NCI-H82 treated with DMSO at 0.1 percent for 48 hours (cell line): ENCODE data around the gene SELENOW.
"Not testable (repeated sequence)": the region's sequence is repeated elsewhere in the genome, so short reads cannot be mapped to it uniquely, and the experiment has no call there.

Experiments used
- DNase-seq: peaks from one replicate; lab custom pipeline; 2025; ENCODE audit not compliant: unreplicated experiment; lab: John Stamatoyannopoulos, UW

SELENOW gene

DNA sequence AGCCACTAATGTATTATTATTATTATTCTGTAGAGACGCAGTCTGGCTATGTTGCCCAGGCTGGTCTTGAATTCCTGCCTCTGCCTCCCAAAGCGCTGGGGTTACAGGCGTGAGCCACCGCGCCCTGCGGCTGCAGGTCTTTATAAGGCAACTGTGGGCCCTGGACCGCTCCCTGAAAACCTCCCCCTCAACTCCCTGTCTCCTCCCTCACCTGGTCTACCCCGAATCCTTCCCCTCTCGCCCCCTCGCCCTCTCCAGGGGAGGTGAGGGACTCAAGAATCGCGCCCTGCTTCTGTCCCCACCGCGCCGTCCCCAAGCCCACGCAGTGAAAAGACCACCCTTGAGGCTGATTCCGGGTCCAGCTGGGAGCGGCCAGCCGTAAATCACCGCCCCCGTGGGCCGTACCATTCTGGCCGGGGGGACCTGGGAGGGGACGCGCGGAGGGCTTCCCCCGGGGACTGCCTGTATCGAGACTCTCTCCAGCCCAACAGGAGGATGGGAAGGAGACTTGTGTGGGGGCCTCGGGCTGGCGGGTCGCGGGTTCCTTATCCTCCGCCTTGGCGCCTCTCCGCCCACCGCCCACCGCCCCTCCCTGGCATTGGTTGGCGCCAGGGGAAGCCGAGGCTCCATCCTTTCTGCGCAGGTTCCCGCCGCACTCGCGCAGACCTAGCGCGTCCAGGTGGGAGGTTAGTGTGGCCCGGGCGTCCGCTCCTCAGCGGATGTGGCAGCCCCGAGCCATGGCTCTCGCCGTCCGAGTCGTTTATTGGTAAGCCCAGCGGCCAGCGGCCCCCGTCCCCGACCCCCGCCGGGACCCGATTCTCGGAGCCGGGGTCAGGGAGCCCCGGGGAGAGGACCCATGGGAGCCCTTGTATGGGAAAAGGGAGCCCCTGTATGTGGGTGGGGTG, at the start of gene SELENOW:
Gene SELENOW, plus strand, starts transcription at position 655 of the 905 bp plus-strand sequence. Its CDS starts 83 bp downstream, at position 738.
- DNase-seq = peak; percentile 55

DNA sequence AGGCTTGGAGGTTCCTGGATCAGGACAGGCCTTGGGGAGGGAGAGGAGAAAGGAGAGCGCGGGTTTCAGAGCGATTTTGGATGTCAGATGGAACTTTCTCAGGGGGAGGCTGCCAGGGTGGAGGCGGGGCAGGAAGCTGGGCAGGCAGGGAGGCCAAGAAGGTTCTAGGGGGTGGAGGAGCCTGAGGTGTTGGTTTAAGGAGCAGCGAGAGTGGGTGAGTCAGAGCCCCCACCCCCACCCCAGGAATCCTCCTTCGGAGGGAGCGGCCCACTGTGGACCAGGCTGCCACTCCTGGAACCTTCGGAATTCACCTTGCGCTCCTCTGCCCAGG, 49.1 kb upstream of the SELENOW start:
- DNase-seq = no peak

DNA sequence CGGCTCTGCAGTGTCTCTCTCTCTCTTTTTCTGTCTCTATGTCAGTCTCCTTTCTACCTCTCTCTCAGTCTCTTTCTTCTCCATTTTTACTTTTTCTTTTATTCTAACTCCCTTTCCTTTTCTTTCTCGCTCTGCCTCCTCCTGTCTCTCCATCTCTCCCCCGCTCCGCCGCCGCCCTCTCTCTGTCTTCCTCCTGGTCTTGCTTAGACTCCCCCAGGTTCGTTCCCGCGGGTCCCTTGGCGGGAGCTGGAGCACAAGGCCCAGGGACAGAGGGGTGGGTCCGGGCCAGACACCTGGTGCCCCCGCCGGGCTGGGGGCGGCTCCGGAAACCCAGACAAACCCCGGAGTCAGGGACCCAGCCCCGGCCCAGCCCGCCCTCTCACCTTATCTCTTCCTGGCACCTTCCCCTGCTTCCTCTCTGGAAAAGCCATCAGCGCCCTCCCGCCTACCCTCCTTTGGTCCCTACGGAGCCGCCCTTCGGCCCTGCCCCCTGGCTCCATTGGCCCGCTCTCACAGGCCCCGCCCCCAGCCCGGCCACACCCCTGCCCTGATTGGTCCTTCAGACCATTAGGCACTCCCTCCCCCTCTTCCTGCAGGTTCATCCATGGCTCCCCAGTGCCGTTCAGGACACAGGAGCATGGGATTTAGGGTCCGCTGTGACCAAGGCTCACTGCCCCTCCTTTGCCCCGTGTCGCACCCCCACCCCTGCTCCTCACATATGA, 48.5 kb upstream of the SELENOW start:
- peak; percentile 36 for DNase-seq

DNA sequence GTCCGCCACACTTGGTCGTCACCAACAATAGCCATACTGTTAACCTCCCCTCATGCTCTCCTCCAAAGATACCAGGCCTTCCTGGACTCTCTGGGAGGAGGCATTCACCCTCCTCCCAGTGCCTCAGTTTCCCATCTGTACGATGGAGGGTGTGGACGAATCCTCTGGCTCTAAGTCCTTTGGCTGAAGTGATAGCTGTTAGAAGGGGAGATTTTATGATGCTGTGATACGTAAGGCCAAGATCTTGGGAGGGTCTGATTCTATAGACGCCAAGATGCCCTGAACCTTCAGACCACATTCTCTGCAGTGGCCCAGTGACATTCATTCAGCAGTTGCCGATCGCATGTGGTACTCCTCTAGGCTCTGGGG, 48.0 kb upstream of the SELENOW start:
- DNase-seq = no peak

DNA sequence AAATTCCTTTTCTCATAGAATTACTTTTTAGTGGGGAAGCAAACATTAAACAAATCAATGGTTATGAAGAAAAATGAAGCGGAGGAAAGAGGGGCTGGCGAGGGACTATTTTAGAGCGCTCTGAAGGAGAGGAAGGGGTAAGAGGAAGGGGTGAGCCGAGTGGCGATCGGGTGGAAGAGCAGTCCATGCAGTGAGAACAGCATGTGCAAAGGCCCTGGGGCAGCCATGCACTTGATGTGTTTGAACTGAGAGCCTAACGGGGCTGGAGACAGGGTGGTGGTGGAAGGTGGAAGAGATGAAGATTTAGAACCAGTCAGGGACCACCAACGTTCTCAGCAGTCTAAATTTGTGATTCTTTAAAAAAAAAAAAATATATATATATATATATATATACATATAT, 47.6 kb upstream of the SELENOW start:
- DNase-seq = no peak

DNA sequence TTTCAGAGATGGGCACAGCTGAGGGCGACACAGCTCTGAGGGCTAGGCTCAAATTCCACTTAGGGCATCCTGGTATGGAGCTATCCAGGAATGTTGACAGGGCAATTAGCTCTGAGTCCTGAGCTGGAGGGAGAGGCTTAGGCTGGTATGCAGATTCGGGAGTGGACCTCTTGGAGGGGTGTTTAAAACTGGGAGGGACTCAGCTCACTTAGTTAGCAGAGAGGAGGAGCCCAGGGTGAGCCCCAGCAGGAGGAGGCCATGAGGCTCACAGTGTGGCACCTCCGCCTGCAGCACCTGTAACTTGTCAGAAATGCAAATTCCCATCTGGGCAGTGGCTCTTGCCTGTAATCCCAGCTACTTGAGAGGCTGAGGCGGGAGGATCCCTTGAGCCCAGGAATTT, 43.4 kb upstream of the SELENOW start:
- DNase-seq = no peak

DNA sequence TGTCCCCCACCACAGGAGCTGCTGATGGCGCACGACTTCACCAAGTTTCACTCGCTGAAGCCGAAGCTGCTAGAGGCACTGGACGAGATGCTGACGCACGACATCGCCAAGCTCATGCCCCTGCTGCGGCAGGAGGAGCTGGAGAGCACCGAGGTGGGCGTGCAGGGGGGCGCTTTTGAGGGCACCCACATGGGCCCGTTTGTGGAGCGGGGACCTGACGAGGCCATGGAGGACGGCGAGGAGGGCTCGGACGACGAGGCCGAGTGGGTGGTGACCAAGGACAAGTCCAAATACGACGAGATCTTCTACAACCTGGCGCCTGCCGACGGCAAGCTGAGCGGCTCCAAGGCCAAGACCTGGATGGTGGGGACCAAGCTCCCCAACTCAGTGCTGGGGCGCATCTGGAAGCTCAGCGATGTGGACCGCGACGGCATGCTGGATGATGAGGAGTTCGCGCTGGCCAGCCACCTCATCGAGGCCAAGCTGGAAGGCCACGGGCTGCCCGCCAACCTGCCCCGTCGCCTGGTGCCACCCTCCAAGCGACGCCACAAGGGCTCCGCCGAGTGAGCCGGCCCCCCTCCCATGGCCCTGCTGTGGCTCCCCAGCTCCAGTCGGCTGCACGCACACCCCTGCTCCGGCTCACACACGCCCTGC, 37.5 kb upstream of the SELENOW start:
- DNase-seq = no peak

DNA sequence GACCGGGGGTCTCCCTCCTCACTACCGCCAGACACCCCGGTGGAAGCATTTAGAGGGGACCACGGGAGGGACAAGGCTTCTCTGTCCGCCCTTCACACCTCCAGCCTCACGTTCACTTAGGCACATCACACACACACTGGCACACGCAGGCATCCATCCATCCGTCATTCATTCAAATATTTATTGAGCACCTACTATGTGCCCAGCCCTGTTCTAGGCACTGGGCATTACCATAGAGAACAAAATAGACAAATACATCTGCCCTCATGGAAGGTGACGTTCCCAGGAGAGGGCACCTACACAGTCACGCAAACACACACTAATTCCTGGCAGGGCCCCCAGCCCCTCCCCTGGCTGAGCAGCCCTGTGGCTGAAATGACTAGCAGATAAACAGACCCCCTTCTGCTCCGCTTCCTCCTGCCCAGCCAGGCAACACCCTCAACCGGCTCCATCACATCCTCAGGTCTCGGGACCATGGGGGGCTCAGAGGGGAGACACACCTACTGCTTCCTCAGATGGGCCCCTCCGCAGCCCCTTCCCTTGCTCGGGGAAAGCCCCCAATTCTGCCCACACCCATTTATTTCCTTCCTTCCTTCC, 36.9 kb upstream of the SELENOW start:
- no peak for DNase-seq

DNA sequence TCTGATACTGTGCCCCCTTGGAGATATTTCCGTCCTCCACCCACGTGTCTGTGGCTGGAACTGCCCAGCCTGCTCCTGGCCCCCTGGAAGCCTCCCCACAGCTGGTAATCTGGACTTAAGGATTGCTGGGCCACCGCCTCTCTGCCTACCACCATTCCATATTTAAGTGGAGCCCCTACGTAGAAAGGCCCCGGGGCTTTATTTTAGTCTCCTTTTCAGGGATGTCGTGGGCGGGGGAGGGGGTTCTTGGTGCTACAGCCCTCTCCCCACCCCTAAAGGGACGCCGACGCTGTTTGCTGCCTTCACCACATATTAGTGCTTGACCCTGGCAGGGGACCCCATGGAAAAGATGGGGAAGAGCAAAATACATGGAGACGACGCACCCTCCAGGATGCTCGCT, 35.9 kb upstream of the SELENOW start:
- no peak for DNase-seq

DNA sequence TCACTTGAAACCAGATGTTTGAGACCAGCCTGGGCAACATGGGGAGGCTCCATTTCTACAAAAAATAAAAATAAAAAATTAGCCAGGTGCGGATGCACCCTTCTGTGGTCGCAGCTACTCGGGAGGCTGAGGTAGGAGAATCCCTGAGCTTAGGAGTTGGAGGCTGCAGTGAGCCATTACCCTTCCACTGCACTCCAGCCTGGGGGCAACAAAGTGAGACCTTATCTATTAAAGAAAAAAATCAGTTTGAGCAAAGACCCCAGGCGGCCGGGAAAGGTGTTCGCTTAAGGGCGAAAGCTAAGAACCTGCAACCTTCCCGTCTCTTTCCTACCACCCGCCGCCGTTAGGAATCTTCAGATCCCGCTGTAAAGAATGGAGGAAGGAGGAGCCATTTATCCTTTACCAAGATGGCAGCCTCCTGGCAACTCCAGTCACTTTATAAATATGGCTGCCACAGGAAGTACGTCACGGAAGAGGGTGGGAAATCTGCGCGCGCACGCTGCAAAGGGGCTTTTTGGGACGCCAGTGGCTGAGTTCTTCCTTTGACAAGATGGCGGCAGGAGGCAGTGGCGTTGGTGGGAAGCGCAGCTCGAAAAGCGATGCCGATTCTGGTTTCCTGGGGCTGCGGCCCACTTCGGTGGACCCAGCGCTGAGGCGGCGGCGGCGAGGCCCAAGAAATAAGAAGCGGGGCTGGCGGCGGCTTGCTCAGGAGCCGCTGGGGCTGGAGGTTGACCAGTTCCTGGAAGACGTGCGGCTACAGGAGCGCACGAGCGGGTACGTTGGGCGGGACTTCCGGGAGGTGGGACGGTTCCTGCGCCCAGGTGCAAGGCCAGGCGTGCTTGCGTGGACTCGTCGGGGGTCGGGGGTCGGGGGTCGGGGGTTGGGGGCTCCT, 33.2 kb upstream of the SELENOW start, which contains the start of gene NOP53:
Gene NOP53, plus strand, starts transcription at position 537 of the 892 bp plus-strand sequence. Its CDS starts 14 bp downstream, at position 551.
- peak; percentile 98 for DNase-seq

DNA sequence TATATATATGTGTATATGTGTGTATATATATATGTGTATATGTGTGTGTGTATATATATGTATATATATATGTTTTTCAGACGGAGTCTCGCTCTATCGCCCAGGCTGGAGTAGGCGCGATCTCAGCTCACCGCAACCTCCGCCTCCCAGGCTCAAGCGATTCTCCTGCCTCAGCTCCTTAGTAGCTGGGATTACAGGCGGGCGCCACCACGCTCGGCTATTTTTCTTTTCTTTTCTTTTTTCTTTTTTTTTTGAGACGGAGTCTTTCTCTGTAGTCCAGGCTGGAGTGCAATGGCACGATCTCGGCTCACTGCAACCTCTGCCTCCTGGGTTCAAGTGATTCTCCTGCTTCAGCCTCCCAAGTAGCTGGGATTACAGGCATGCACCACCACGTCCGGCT, 32.4 kb upstream of the SELENOW start:
- not testable (repeated sequence) for DNase-seq

DNA sequence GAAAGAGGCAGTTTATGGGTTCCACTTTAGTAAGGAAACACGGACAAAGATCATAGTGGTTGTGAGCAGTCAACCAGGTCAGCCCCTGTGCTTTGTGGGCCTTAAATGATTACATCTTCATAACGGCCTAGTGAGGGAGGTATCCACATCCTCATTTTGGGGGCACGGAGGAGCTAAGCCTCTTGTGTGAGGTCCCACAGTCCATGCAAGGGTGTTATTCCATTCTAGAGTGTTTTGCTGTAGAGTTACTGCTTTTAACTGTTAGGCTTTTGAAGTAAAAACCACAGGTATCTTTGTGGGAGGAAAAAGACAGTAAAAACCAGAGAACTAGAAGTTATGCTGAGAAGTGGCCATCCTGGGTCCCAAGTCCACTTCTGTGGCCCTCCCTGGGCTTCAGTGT, 29.2 kb upstream of the SELENOW start:
- DNase-seq = no peak

DNA sequence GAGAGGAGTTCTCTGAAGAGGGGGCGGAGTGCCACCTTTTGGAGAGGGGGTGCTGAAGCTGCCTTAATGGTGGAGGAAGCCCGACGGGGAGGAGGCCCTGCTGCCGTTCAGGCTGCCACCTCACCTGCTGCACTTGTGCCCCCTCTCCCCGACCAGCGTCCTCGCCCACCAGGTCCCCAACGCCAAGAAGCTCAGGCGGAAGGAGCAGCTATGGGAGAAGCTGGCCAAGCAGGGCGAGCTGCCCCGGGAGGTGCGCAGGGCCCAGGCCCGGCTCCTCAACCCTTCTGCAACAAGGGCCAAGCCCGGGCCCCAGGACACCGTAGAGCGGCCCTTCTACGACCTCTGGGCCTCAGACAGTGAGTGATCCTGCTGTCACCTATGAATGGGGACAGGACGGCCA, 27.8 kb upstream of the SELENOW start:
- no peak for DNase-seq

DNA sequence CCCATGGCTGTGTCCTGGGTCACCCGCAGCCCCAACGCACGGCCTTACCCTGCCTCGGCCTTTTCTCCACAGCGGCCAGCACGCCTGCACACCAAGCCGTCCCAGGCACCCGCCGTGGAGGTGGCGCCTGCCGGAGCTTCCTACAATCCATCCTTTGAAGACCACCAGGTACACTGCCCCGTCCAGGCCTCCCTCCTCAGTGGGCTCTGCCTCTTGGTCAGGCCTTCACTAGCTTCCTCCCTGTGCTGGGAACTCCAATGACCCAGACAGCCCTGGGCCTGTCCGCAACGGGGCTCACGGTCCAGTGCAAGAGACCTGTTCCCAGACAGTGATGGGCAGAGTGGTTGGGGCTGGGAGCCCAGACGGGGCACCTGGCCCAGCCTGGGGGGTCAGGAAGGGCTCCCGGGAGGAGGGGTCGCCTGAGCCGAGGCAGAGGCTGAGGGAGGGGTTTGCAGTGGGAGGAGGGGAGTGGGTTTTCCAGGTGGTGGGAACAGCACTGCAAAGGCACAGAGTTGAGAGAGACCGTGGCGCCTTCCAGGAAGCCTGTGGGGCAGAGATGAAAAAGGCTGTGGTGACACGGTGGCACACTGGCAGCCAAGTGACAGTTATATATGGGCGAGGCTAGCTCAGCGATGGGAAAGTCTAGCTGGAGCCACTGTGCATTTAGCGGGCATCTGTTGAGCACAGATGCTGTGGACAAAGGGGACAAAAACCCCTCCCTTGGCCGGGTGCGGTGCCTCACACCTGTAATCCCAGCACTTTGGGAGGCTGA, 25.9 kb upstream of the SELENOW start:
- no peak for DNase-seq

DNA sequence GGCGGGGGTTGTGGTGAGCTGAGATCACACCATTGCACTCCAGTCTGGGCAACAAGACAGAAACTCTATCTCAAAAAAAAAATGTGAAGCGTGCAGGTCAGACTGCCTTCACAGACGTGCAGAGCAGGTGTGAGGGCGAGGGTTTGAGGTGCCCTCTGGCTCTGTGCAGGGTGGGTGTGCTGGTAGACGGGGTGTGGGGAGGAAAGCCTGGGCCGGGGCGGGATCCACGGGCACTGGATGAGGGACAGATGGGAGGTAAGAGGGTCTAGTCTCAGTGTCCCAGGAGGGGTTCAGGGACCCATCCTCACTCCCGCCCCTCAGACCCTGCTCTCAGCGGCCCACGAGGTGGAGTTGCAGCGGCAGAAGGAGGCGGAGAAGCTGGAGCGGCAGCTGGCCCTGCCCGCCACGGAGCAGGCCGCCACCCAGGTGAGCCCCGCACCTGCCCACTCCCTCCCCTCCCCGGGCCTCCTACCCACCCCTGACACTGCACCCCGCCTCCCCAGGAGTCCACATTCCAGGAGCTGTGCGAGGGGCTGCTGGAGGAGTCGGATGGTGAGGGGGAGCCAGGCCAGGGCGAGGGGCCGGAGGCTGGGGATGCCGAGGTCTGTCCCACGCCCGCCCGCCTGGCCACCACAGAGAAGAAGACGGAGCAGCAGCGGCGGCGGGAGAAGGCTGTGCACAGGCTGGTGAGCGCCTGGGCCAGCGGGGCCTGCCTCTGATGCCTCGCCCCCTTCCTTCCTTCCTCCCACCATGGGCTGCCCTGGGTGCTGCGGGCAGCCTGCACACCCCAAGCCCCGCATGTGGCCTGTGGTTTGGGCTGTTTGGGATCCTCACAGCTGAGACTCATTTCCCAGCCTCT, 24.1 kb upstream of the SELENOW start:
- DNase-seq = no peak

DNA sequence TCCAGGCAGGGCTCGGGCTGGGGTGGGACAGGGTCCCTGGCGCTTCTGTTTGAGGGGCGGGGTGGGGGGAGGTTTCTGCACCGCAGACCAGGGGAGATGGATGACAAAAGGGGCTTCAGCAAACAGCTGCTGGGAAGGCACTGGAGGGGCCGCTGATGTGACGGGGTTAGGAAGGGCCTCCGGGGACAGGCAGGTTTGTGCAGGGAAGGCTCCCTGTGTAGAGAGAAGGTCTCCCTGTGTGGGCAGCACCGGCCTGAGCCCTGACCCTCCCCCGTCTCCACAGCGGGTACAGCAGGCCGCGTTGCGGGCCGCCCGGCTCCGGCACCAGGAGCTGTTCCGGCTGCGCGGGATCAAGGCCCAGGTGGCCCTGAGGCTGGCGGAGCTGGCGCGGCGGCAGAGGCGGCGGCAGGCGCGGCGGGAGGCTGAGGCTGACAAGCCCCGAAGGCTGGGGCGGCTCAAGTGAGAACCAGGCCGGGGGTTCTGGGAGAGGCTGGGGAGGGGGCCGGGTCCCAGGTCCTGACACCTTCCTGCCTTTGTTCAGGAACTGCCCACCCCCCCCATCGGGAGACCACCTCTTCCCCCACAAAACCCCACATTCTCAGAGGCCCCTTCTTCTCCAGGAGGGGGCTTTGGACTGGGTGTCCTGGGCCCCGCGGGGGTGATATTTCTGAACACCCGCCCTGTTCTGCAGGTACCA, 23.3 kb upstream of the SELENOW start:
- no peak for DNase-seq

DNA sequence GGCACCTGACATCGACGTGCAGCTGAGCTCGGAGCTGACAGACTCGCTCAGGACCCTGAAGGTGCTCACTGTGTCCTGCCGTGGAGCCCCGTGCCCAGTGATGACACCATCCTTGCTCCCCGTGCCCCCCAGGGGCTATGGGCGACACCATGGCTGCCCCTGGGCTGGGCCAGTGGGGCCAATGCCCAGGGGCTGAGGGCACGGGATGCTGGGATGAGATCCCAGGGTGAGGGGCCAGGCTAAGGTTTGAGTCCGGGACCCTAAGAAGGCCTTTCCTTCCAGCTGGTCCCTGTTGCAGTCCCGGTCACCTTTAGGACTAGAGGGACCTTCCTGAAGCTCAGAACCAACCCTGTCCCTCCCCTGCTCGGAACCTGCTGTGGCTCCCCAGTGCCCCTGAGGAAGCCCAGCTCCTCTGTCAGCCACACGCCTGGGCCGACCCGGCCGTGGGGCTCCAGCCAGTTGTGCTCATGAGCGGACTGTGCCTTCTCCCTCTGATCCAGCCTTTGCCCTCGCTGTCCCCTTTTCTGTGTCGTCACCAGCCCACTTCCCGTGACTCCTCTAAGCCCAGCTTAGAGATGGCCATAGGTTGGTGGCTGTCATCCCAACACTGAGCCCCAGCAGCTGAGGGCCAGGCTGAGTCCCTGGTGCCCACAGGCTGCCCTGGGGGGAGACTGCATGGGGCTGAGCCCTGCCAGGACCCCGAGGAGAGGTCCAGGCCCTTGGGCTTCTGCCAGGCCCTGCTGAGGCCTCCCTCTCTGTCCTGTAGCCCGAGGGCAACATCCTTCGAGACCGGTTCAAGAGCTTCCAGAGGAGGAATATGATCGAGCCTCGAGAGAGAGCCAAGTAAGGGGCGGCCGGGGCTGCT, 22.5 kb upstream of the SELENOW start:
- DNase-seq = no peak
